ENCODE measurements around the gene PROK2.

DNA sequence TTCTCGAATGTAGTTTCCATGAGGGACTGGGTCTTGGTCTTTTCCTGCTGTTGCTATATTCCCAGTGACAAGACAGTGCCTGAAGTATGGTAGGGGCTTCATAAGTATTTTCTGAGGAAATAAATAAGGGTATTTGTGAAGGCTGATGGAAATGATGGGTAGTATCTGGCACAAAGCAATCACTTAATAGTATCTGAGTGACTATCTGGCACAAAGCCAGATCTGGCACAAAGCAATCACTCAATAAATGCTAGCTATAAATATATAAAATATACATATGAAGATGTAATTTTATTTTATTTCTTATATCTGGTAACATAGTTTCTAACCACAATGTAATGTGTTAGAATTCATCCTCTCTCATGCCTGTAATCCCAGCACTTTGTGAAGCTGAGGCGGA lies 20.7 kb upstream of the PROK2 start:
- TF ChIP-seq, protein P1, sequence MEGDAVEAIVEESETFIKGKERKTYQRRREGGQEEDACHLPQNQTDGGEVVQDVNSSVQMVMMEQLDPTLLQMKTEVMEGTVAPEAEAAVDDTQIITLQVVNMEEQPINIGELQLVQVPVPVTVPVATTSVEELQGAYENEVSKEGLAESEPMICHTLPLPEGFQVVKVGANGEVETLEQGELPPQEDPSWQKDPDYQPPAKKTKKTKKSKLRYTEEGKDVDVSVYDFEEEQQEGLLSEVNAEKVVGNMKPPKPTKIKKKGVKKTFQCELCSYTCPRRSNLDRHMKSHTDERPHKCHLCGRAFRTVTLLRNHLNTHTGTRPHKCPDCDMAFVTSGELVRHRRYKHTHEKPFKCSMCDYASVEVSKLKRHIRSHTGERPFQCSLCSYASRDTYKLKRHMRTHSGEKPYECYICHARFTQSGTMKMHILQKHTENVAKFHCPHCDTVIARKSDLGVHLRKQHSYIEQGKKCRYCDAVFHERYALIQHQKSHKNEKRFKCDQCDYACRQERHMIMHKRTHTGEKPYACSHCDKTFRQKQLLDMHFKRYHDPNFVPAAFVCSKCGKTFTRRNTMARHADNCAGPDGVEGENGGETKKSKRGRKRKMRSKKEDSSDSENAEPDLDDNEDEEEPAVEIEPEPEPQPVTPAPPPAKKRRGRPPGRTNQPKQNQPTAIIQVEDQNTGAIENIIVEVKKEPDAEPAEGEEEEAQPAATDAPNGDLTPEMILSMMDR (IDR thresholded peaks at IDR 0.05) = no peak
- no peak for TF ChIP-seq ZFX (IDR thresholded peaks at IDR 0.05; ENCODE audit: borderline replicate concordance)
